WTC11 (cell line): Measurements from ENCODE around the gene KLHDC4. TPM values are rescaled to one million over a fixed set of nuclear protein-coding genes. Genes with fewer than 3 reads are reported as not detected.

Source experiments
- ATAC-seq: fragments of 200-7000 bp; cut with Tn5 transposase; 2 replicates; pipeline ENCODE4 v1.10.0; 2021; ENCODE audit warnings: mild to moderate bottlenecking, moderate library complexity
- CTCF ChIA-PET: fragments of 300-600 bp; sonication (Branson Sonifier 250); formaldehyde crosslinking; loops from one replicate; lab custom pipeline; 2021; ENCODE audit warnings: antibody characterized with exemption; lab: Charles Lee
- POLR2A ChIA-PET: fragments of 350-600 bp; sonication (Branson Sonifier 250); formaldehyde crosslinking; loops from one replicate; lab custom pipeline; 2021; ENCODE audit warnings: antibody characterized with exemption; lab: Charles Lee
- DNase-seq: peaks from one replicate; pipeline ENCODE4 v3.0.0; 2021; ENCODE audit warnings: low spot score
- H3K27ac Mint-ChIP-seq: 2 replicates; pipeline ENCODE4 v1.8.0; 2021; ENCODE audit warnings: mixed read lengths
- H3K27me3 Mint-ChIP-seq: 2 replicates; pipeline ENCODE4 v1.8.0; 2021; ENCODE audit warnings: low read depth, mild to moderate bottlenecking, moderate library complexity, mixed read lengths
- H3K36me3 Mint-ChIP-seq: 2 replicates; pipeline ENCODE4 v1.8.0; 2021; ENCODE audit warnings: mixed read lengths
- H3K4me1 Mint-ChIP-seq: 2 replicates; pipeline ENCODE4 v1.8.0; 2022; ENCODE audit warnings: mixed read lengths
- H3K4me3 Mint-ChIP-seq: 2 replicates; pipeline ENCODE4 v1.8.0; 2021; ENCODE audit warnings: mild to moderate bottlenecking, moderate library complexity, mixed read lengths
- H3K9me3 Mint-ChIP-seq: 2 replicates; pipeline ENCODE4 v1.8.0; 2021; ENCODE audit warnings: mixed read lengths
- AFF4 ChIP-seq: sonication (generic); formaldehyde crosslinking; IDR thresholded peaks from 2 replicates; pipeline ENCODE4 v1.8.1; 2023; ENCODE audit warnings: mild to moderate bottlenecking, missing genetic modification reagents, borderline replicate concordance
- CBFB ChIP-seq: sonication (generic); formaldehyde crosslinking; IDR thresholded peaks from 2 replicates; pipeline ENCODE4 v1.8.1; 2022; ENCODE audit warnings: mild to moderate bottlenecking, low read depth, missing genetic modification reagents
- CREB1 ChIP-seq: sonication (generic); formaldehyde crosslinking; IDR thresholded peaks from 2 replicates; pipeline ENCODE4 v1.8.0; 2023; ENCODE audit warnings: mild to moderate bottlenecking, missing genetic modification reagents
- FOXJ3 ChIP-seq: sonication (generic); formaldehyde crosslinking; IDR thresholded peaks from 2 replicates; pipeline ENCODE4 v1.9.0; 2021; ENCODE audit warnings: missing genetic modification reagents, mild to moderate bottlenecking, borderline replicate concordance
- FOXP4 ChIP-seq: sonication (generic); formaldehyde crosslinking; IDR thresholded peaks from 2 replicates; pipeline ENCODE4 v1.8.0; 2022; ENCODE audit warnings: mild to moderate bottlenecking, missing genetic modification reagents
- MXD4 ChIP-seq: fragments of 250-450 bp; sonication (Bioruptor Pico); IDR thresholded peaks from 2 replicates; pipeline ENCODE4 v1.8.0; 2021; ENCODE audit warnings: mild to moderate bottlenecking, moderate library complexity, borderline replicate concordance
- NFYB ChIP-seq: sonication (generic); formaldehyde crosslinking; conservative IDR thresholded peaks from 2 replicates; pipeline ENCODE4 v1.8.0; 2022; ENCODE audit warnings: low read depth, missing genetic modification reagents
- NR2C2 ChIP-seq: sonication (generic); formaldehyde crosslinking; IDR thresholded peaks from 2 replicates; pipeline ENCODE4 v1.8.0; 2022; ENCODE audit warnings: mild to moderate bottlenecking, missing genetic modification reagents
- RELA ChIP-seq: sonication (generic); formaldehyde crosslinking; IDR thresholded peaks from 2 replicates; pipeline ENCODE4 v1.8.1; 2022; ENCODE audit warnings: missing genetic modification reagents, mild to moderate bottlenecking, borderline replicate concordance
- USF1 ChIP-seq: sonication (generic); formaldehyde crosslinking; IDR thresholded peaks from 2 replicates; pipeline ENCODE4 v1.8.0; 2022; ENCODE audit warnings: mild to moderate bottlenecking, missing genetic modification reagents
- ZNF232 ChIP-seq: sonication (generic); formaldehyde crosslinking; IDR thresholded peaks from 2 replicates; pipeline ENCODE4 v1.8.0; 2022; ENCODE audit warnings: mild to moderate bottlenecking, missing genetic modification reagents
- ZNF281 ChIP-seq: sonication (generic); formaldehyde crosslinking; IDR thresholded peaks from 2 replicates; pipeline ENCODE4 v1.8.0; 2023; ENCODE audit warnings: mild to moderate bottlenecking, missing genetic modification reagents
- ZNF416 ChIP-seq: fragments of 250-450 bp; sonication (Bioruptor Pico); IDR thresholded peaks from 2 replicates; pipeline ENCODE4 v1.9.0; 2021; ENCODE audit warnings: mild to moderate bottlenecking, inconsistent platforms
- ZNF532 ChIP-seq: fragments of 250-450 bp; sonication (Bioruptor Pico); IDR thresholded peaks from 2 replicates; pipeline ENCODE4 v1.9.0; 2021; ENCODE audit warnings: mild to moderate bottlenecking, borderline replicate concordance
- total RNA-seq: library from RNA; stranded (reverse); gene quantifications from 3 replicates; pipeline ENCODE4 v1.2.3, GENCODE V29; 2021

Gene KLHDC4
- total RNA-seq, 1 experiment from 2014 or later = 63.6 TPM

- TF ChIP-seq AFF4 (CRISPR knock-in tag) (no peak), FOXP4 (no peak)
- TF ChIP-seq, all 79 proteins: peak for 0
These were observed 100.6 kb downstream of the KLHDC4 start (continued) for GRCh38 chr16:87665193-87665592.

- H3K9me3 Mint-ChIP-seq = no peaks in the 10 kb centered on the region
- no peaks in the 10 kb centered on the region for H3K36me3 Mint-ChIP-seq
- no peaks in the 10 kb centered on the region for H3K27me3 Mint-ChIP-seq
- ChIA-PET CTCF (interaction anchor here (0.9 to 4.3 kb wide), 4 partner anchors 10 to 28 kb away, joined by 3 to 11 read pairs (median 4); no protein-coding TSS in a partner anchor), POLR2A (no interaction called here)
- H3K4me3 Mint-ChIP-seq = no peak overlapping the region
- no peak overlapping the region for H3K27ac Mint-ChIP-seq
- H3K4me1 Mint-ChIP-seq = peaks cover 14% of the 10 kb centered on the region
- TF ChIP-seq CREB1 (CRISPR knock-in tag) (no peak), RELA (no peak), CBFB (no peak)
- DNase-seq (no peak), ATAC-seq (no peak)
These were observed 101.0 kb downstream of the KLHDC4 start for GRCh38 chr16:87664792-87665191.

GRCh38 chr16:87662254-87663204 lies 103.3 kb downstream of the KLHDC4 start:
- no peak overlapping the region for H3K4me3 Mint-ChIP-seq
- ChIA-PET CTCF (interaction anchor here (1.5 kb wide), 1 partner anchor 72 kb away, joined by 4 read pairs; no protein-coding TSS in a partner anchor), POLR2A (no interaction called here)
- no peak for DNase-seq
- H3K4me1 Mint-ChIP-seq = peaks cover 26% of the 10 kb centered on the region
- H3K27ac Mint-ChIP-seq = no peak overlapping the region
- TF ChIP-seq ZNF416 (no peak), ZNF232 (CRISPR knock-in tag) (no peak), NFYB (CRISPR knock-in tag) (no peak), ZNF281 (CRISPR knock-in tag) (no peak), FOXJ3 (CRISPR knock-in tag) (no peak), NR2C2 (CRISPR knock-in tag) (no peak), ZNF532 (CRISPR knock-in tag) (no peak), USF1 (CRISPR knock-in tag) (no peak), MXD4 (CRISPR knock-in tag) (no peak)
- peak; percentile 11; the same call in 1 of the 2 replicates for ATAC-seq
- no peaks in the 10 kb centered on the region for H3K27me3 Mint-ChIP-seq
- no peaks in the 10 kb centered on the region for H3K9me3 Mint-ChIP-seq
- no peaks in the 10 kb centered on the region for H3K36me3 Mint-ChIP-seq
